H1 (cell line): Measurements from ENCODE around the gene EXOC3L1. TPM values are rescaled to one million over a fixed set of nuclear protein-coding genes. Genes with fewer than 3 reads are reported as not detected.

Experiments used
- CTCF ChIA-PET: fragments of 300-600 bp; sonication (Branson Sonifier 250); formaldehyde crosslinking; loops from one replicate; lab custom pipeline; 2021; ENCODE audit not compliant: partially characterized antibody; lab: Charles Lee
- POLR2A ChIA-PET: fragments of 300-600 bp; sonication (Branson Sonifier 250); formaldehyde crosslinking; loops from one replicate; lab custom pipeline; 2021; ENCODE audit warnings: inconsistent platforms; ENCODE audit not compliant: partially characterized antibody; lab: Charles Lee
- DNase-seq, 2 experiments: peaks; one replicate each; pipeline versions ENCODE4 v3.0.0 to v3.0.0-alpha.2; 2010 to 2022; ENCODE audit warnings: low spot score in 2 of 2, low read depth in 1 of 2, mixed read lengths in 1 of 2
- FAIRE-seq: peaks from 2 replicates; lab custom pipeline; 2011; peaks lifted over from hg19 to GRCh38; lab: Jason Lieb, UNC
- H2AFZ ChIP-seq: 2 replicates; pipeline ENCODE4 v1.8.1; 2012; ENCODE audit warnings: low read length, inconsistent platforms
- H2AK5ac ChIP-seq: 2 replicates; pipeline ENCODE4 v1.6.1; 2013; ENCODE audit warnings: low read depth, low read length
- H2BK120ac ChIP-seq: replicated peaks from 2 replicates; pipeline ENCODE3; 2013; ENCODE audit warnings: low read depth, low read length, inconsistent platforms
- H2BK12ac ChIP-seq: 2 replicates; pipeline ENCODE4 v1.6.1; 2013; ENCODE audit warnings: low read depth, low read length
- H2BK15ac ChIP-seq: 2 replicates; pipeline ENCODE4 v1.6.1; 2013; ENCODE audit warnings: low read length
- H2BK20ac ChIP-seq: 2 replicates; pipeline ENCODE4 v1.6.1; 2013; ENCODE audit warnings: low read length
- H2BK5ac ChIP-seq: 2 replicates; pipeline ENCODE4 v1.6.1; 2013; ENCODE audit warnings: low read depth, low read length
- H3K14ac ChIP-seq: 2 replicates; pipeline ENCODE4 v1.6.1; 2013; ENCODE audit warnings: inconsistent platforms; ENCODE audit not compliant: insufficient read length
- H3K18ac ChIP-seq: 2 replicates; pipeline ENCODE4 v1.6.1; 2013; ENCODE audit warnings: low read length; ENCODE audit errors: extremely low read depth
- H3K23ac ChIP-seq: 2 replicates; pipeline ENCODE4 v1.6.1; 2013; ENCODE audit warnings: inconsistent platforms; ENCODE audit not compliant: insufficient read length
- H3K23me2 ChIP-seq: 2 replicates; pipeline ENCODE4 v1.6.1; 2013; ENCODE audit warnings: low read depth, low read length
- H3K27ac ChIP-seq: 2 replicates; pipeline ENCODE4 v1.6.1; 2011; ENCODE audit warnings: low read depth, low read length, inconsistent platforms
- H3K27me3 ChIP-seq, 4 experiments: replicated peaks in 1 of 4; 1 replicate in 1 of 4; 2 replicates in 3 of 4; pipeline versions ENCODE4 v1.6.1 to v1.8.1; 2011 to 2013; ENCODE audit warnings: low read length in 3 of 4, mild to moderate bottlenecking in 3 of 4, inconsistent platforms in 2 of 4, mixed read lengths in 2 of 4, moderate library complexity in 1 of 4; ENCODE audit not compliant: control insufficient read depth in 3 of 4, insufficient read depth in 3 of 4; ENCODE audit errors: extremely low read depth in 1 of 4
- H3K36me3 ChIP-seq, 4 experiments: 2 replicates each; pipeline versions ENCODE4 v1.6.1 to v1.8.1; 2011 to 2013; ENCODE audit warnings: mild to moderate bottlenecking in 4 of 4, low read length in 3 of 4, moderate library complexity in 2 of 4, control low read depth in 1 of 4, inconsistent platforms in 1 of 4; ENCODE audit not compliant: insufficient read depth in 4 of 4, control insufficient read depth in 2 of 4
- H3K4ac ChIP-seq: replicated peaks from 2 replicates; pipeline ENCODE3; 2013; ENCODE audit warnings: low read length, low read depth, mixed read lengths, inconsistent platforms; ENCODE audit not compliant: insufficient read length
- H3K4me1 ChIP-seq, 4 experiments: replicated peaks in 1 of 4; 1 replicate in 1 of 4; 2 replicates in 3 of 4; pipeline versions ENCODE4 v1.6.1 to v1.8.1; 2011 to 2013; ENCODE audit warnings: low read length in 3 of 4, inconsistent platforms in 2 of 4, mixed read lengths in 1 of 4; ENCODE audit not compliant: insufficient read depth in 4 of 4, control insufficient read depth in 3 of 4
- H3K4me2 ChIP-seq, 2 experiments: 2 replicates each; pipeline versions ENCODE4 v1.6.1 to v1.8.1; 2011 to 2013; ENCODE audit warnings: low read depth in 2 of 2, low read length in 2 of 2, control low read depth in 1 of 2, inconsistent platforms in 1 of 2, mild to moderate bottlenecking in 1 of 2; ENCODE audit not compliant: insufficient read depth in 1 of 2
- H3K4me3 ChIP-seq, 4 experiments: fragments of 200-600, 300-600 bp in 1 of 4; sonication (generic), shearing (Covaris generic), sonication (Bioruptor Twin) in 1 of 4; 2 replicates each; pipeline versions ENCODE4 v1.5.1 to v1.8.1; 2011 to 2016; ENCODE audit warnings: low read length in 4 of 4, low read depth in 3 of 4, control low read depth in 2 of 4, inconsistent platforms in 2 of 4, mild to moderate bottlenecking in 2 of 4, mixed read lengths in 1 of 4, moderate library complexity in 1 of 4; ENCODE audit not compliant: insufficient read depth in 2 of 4; ENCODE audit errors: extremely low read depth in 1 of 4
- H3K56ac ChIP-seq: replicated peaks from 2 replicates; pipeline ENCODE3; 2013; ENCODE audit warnings: low read depth, mild to moderate bottlenecking, mixed read lengths, low read length, inconsistent platforms; ENCODE audit not compliant: insufficient read length
- H3K79me1 ChIP-seq: 2 replicates; pipeline ENCODE4 v1.6.1; 2013; ENCODE audit warnings: low read depth, low read length, control low read depth
- H3K79me2 ChIP-seq, 2 experiments: 2 replicates each; pipeline versions ENCODE4 v1.6.1 to v1.8.1; 2012 to 2013; ENCODE audit warnings: low read length in 2 of 2, mild to moderate bottlenecking in 2 of 2, inconsistent platforms in 1 of 2; ENCODE audit not compliant: insufficient read depth in 2 of 2, control insufficient read depth in 1 of 2
- H3K9ac ChIP-seq, 4 experiments: replicated peaks in 1 of 4; 1 replicate in 1 of 4; 2 replicates in 3 of 4; pipeline versions ENCODE4 v1.6.1 to v1.8.1; 2011 to 2013; ENCODE audit warnings: low read depth in 3 of 4, low read length in 3 of 4, control low read depth in 2 of 4, mild to moderate bottlenecking in 2 of 4, moderate library complexity in 2 of 4, inconsistent platforms in 1 of 4; ENCODE audit errors: extremely low read depth in 1 of 4
- H3K9me3 ChIP-seq, 2 experiments: 2 replicates each; pipeline versions ENCODE4 v1.6.1 to v1.8.1; 2012 to 2013; ENCODE audit warnings: mild to moderate bottlenecking in 2 of 2, moderate library complexity in 2 of 2, control low read depth in 1 of 2, inconsistent platforms in 1 of 2, low read depth in 1 of 2, low read length in 1 of 2, mixed read lengths in 1 of 2; ENCODE audit not compliant: insufficient read depth in 2 of 2
- H4K20me1 ChIP-seq, 2 experiments: replicated peaks in 1 of 2; 2 replicates each; pipeline versions ENCODE3 to v1.8.1; 2011 to 2013; ENCODE audit warnings: inconsistent platforms in 2 of 2, low read length in 2 of 2, mild to moderate bottlenecking in 1 of 2; ENCODE audit not compliant: insufficient read depth in 2 of 2, control insufficient read depth in 1 of 2
- H4K5ac ChIP-seq: 2 replicates; pipeline ENCODE4 v1.6.1; 2013; ENCODE audit warnings: low read length, low read depth, mixed read lengths, inconsistent platforms; ENCODE audit not compliant: insufficient read length
- H4K8ac ChIP-seq: 2 replicates; pipeline ENCODE4 v1.8.0; 2013; ENCODE audit warnings: mild to moderate bottlenecking, moderate library complexity, low read length, inconsistent platforms; ENCODE audit not compliant: insufficient read depth; ENCODE audit errors: extremely low read depth
- H4K91ac ChIP-seq: replicated peaks from 2 replicates; pipeline ENCODE3; 2013; ENCODE audit warnings: low read length, mixed read lengths, inconsistent platforms; ENCODE audit not compliant: insufficient read length
- CREB1 ChIP-seq: IDR thresholded peaks from 2 replicates; pipeline ENCODE4 v1.6.1; 2012; ENCODE audit warnings: inconsistent platforms
- CTBP2 ChIP-seq: IDR thresholded peaks from 2 replicates; pipeline ENCODE4 v1.7.0; 2011; ENCODE audit warnings: borderline replicate concordance, mild to moderate bottlenecking, moderate library complexity, mixed read lengths, low read length; ENCODE audit not compliant: insufficient read depth, insufficient read length
- EZH2 ChIP-seq: fragments of 200-600 bp; sonication (generic); IDR thresholded peaks from 2 replicates; pipeline ENCODE4 v1.7.1; 2012; ENCODE audit warnings: low read depth, mild to moderate bottlenecking, moderate library complexity, low read length, inconsistent platforms; ENCODE audit not compliant: severe bottlenecking
- HDAC6 ChIP-seq: IDR thresholded peaks from one replicate; pipeline ENCODE4 v1.7.1; 2012; ENCODE audit warnings: low read depth, mild to moderate bottlenecking, inconsistent platforms, low read length, moderate library complexity
- KDM4A ChIP-seq: IDR thresholded peaks from one replicate; pipeline ENCODE4 v1.7.1; 2012; ENCODE audit warnings: low read depth, mild to moderate bottlenecking, moderate library complexity, low read length, inconsistent platforms; ENCODE audit not compliant: severe bottlenecking
- POLR2AphosphoS5 ChIP-seq: IDR thresholded peaks from 2 replicates; pipeline ENCODE4 v1.6.1; 2011; ENCODE audit warnings: low read depth, low read length
- RBBP5 ChIP-seq: IDR thresholded peaks from 2 replicates; pipeline ENCODE4 v1.7.1; 2012; ENCODE audit warnings: low read depth, mild to moderate bottlenecking, inconsistent platforms, low read length, moderate library complexity, borderline replicate concordance
- RNF2 ChIP-seq: fragments of 200-900, 300-1000 bp; sonication (generic); IDR thresholded peaks from 2 replicates; pipeline ENCODE4 v1.7.1; 2016; ENCODE audit warnings: borderline replicate concordance, low read depth, mild to moderate bottlenecking, antibody characterized with exemption, low read length; ENCODE audit not compliant: poor library complexity, severe bottlenecking; ENCODE audit errors: missing control alignments
- RXRA ChIP-seq: IDR thresholded peaks from 2 replicates; pipeline ENCODE4 v1.6.1; 2011; ENCODE audit warnings: low read depth, mild to moderate bottlenecking, low read length, moderate library complexity; ENCODE audit not compliant: insufficient read depth
- SAP30 ChIP-seq: fragments of 300-600 bp; sonication (generic); IDR thresholded peaks from 2 replicates; pipeline ENCODE4 v1.7.1; 2012; ENCODE audit warnings: low read length, moderate library complexity, mild to moderate bottlenecking, inconsistent platforms; ENCODE audit not compliant: insufficient read depth, insufficient replicate concordance
- SIX5 ChIP-seq: IDR thresholded peaks from 2 replicates; pipeline ENCODE4 v1.6.1; 2011; ENCODE audit warnings: mild to moderate bottlenecking, low read depth, low read length
- SP2 ChIP-seq: IDR thresholded peaks from 2 replicates; pipeline ENCODE4 v1.6.1; 2012; ENCODE audit warnings: mild to moderate bottlenecking, low read length, inconsistent platforms
- WGBS, 2 experiments: shearing (Covaris generic) in 1 of 2; methylation state at CpG; one replicate each; pipeline versions ENCODE4 v1.1.6 to v1.1.7; 2013 to 2015; ENCODE audit warnings: low lambda C conversion rate in 2 of 2, mixed read lengths in 2 of 2, inconsistent platforms in 1 of 2, low coverage in 1 of 2, missing lambda C conversion rate in 1 of 2; ENCODE audit not compliant: insufficient replicate concordance in 2 of 2, insufficient coverage in 1 of 2, insufficient read length in 1 of 2; ENCODE audit errors: extremely low coverage in 1 of 2, missing lambda C conversion rate in 1 of 2; 5-methylcytosine and 5-hydroxymethylcytosine counted together
- polyA plus RNA-seq, 7 experiments: library from polyadenylated mRNA; depleted of rRNA in 3 of 7; stranded (reverse) in 5 of 7; unstranded in 2 of 7; fragments of >200 nt in 5 of 7; fragments of 200-250 nt in 2 of 7; gene quantifications; 1 replicate in 5 of 7; 2 replicates in 1 of 7; 4 replicates in 1 of 7; pipeline versions ENCODE4 v1.2.1 to v1.2.3, GENCODE V29; 2011 to 2013; ENCODE audit warnings: missing spikeins in 2 of 7, mixed read lengths in 2 of 7
- total RNA-seq: library from RNA; stranded (reverse); fragmentation: NEBNext Ultra II Directional; extraction: Animal tissue kit (Norgen Biotek cat#: 25700); gene quantifications from 2 replicates; pipeline ENCODE4 v1.2.1, GENCODE V29; 2021

The EXOC3L1 gene
- total and polyA plus RNA-seq, 2 of the 8 experiments (the other 6 are each of a cell fraction or from before 2014, with no cell fraction given): 1.3 TPM

DNA sequence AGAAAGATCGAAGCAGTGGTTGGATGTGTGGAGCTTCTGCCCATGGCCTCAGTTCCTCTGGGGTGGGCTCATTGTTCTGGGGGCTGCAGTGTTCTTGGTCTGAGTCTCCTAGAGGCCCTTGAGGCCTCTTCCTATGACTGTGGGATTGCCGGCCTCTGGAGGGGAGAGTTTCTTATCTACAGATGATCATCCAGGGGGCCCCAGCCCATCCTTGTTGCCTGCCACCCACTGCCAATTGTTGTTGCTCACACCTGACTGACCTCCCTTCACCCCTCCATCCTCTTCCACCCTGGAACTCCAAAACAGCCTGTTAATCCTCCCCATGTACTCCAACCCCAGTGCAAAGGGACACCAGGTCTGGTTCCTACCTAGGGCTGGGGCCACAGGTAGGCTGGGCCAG lies 45.0 kb downstream of the EXOC3L1 start:
- H2AFZ ChIP-seq: no peak overlapping the region
- no peak for TF ChIP-seq RNF2
- TF ChIP-seq SAP30: no peak
- no peak for TF ChIP-seq KDM4A
- no peak for TF ChIP-seq POLR2AphosphoS5
- no peak for TF ChIP-seq SP2
- TF ChIP-seq CREB1: no peak
- TF ChIP-seq HDAC6: no peak
- no peak for TF ChIP-seq EZH2
- no peak for TF ChIP-seq RXRA
- TF ChIP-seq SIX5: no peak
- TF ChIP-seq RBBP5: no peak
- no peak for TF ChIP-seq CTBP2
- TF ChIP-seq, all 59 proteins: peak for 0
- no peak overlapping the region for H2BK120ac ChIP-seq
- no peak for FAIRE-seq
- ChIA-PET CTCF (interaction anchor here (1.0 to 3.1 kb wide), 4 partner anchors 10 to 127 kb away, joined by 3 to 12 read pairs (median 6); no protein-coding TSS in a partner anchor), POLR2A (interaction anchor here (1.0 kb wide), 1 partner anchor 26 kb away, joined by 3 read pairs; no protein-coding TSS in a partner anchor)
- H3K4ac ChIP-seq: no peak overlapping the region
- no peak overlapping the region for H2BK20ac ChIP-seq
- no peak overlapping the region for H2BK12ac ChIP-seq
- H2AK5ac ChIP-seq: no peak overlapping the region
- H3K36me3 ChIP-seq: peaks cover 20 to 44% (median 40%) of the 10 kb centered on the region in 4 experiments; a peak in 7 of 8 replicates
- no peak overlapping the region for H2BK5ac ChIP-seq
- no peaks in the 10 kb centered on the region; a peak in 1 of 4 replicates for H3K9me3 ChIP-seq
- 61% methylated on average over 2 of the region's 2 CpGs; no CpG with 5 or more reads in 1 of the 2 experiments for WGBS, 2 experiments
- H3K23ac ChIP-seq: no peak overlapping the region
- no peak overlapping the region for H3K9ac ChIP-seq
- no peak overlapping the region for H3K27ac ChIP-seq
- no peak overlapping the region for H2BK15ac ChIP-seq
- H3K4me2 ChIP-seq: no peak overlapping the region
- no peak overlapping the region for H4K8ac ChIP-seq
- DNase-seq: no peak
- no peaks in the 10 kb centered on the region; the same call in 1 of the 2 replicates for H3K79me1 ChIP-seq
- peaks cover 0 to under 1% (median 0%) of the 10 kb centered on the region in 4 experiments; a peak in 2 of 7 replicates for H3K27me3 ChIP-seq
- no peaks in the 10 kb centered on the region for H3K79me2 ChIP-seq
- H3K4me3 ChIP-seq: no peak overlapping the region
- no peak overlapping the region for H3K14ac ChIP-seq
- H3K18ac ChIP-seq: no peak overlapping the region
- peaks cover 0 to 5% (median 4%) of the 10 kb centered on the region in 4 experiments; a peak in 4 of 7 replicates for H3K4me1 ChIP-seq
- H3K56ac ChIP-seq: no peak overlapping the region
- H3K23me2 ChIP-seq: peaks cover 4% of the 10 kb centered on the region; the same call in 1 of the 2 replicates
- H4K91ac ChIP-seq: no peak overlapping the region
- H4K20me1 ChIP-seq: peaks cover 3 to 20% of the 10 kb centered on the region in 2 experiments
- no peak overlapping the region for H4K5ac ChIP-seq
